Skeletal muscle cell (primary cell): ENCODE data around the gene ARHGAP30.

Experiments
- DNase-seq: peaks from one replicate; pipeline ENCODE4 v3.0.0-alpha.2; 2010; ENCODE audit warnings: low read depth
- H3K4me3 ChIP-seq: 2 replicates; pipeline ENCODE4 v1.5.1; 2011; ENCODE audit warnings: low read depth, mild to moderate bottlenecking, control low read depth, low read length, moderate library complexity

The ARHGAP30 gene

GRCh38 chr1:160997323-160998038 is 72.2 kb downstream of the ARHGAP30 start:
- H3K4me3 ChIP-seq, result no peak overlapping the region
- DNase-seq, result no peak
